K562 (cell line): ENCODE measurements around the gene MARK3. TPM values are rescaled to one million over a fixed set of nuclear protein-coding genes. Genes with fewer than 3 reads are reported as not detected.

ENCODE experiments used
- OTX1 ChIP-seq: fragments of 450-650 bp; formaldehyde crosslinking; IDR thresholded peaks from 2 replicates; pipeline ENCODE4 v1.4.0; 2022; ENCODE audit warnings: mild to moderate bottlenecking
- polyA plus RNA-seq, 8 experiments: library from polyadenylated mRNA; depleted of rRNA in 4 of 8; stranded (reverse) in 5 of 8; unstranded in 3 of 8; fragments of >200 nt; fragmentation: Nextera tagmentation in 2 of 8; fragmentation: Illumina TruSeq in 1 of 8; extraction: Ambion mirVana in 2 of 8; extraction: Trizol in 1 of 8; gene quantifications; 2 replicates each; pipeline versions ENCODE4 v1.2.1 to v1.2.3, GENCODE V29; 2011 to 2014; ENCODE audit warnings: inconsistent platforms in 1 of 8, missing spikeins in 1 of 8
- total RNA-seq, 7 experiments: library from RNA; depleted of rRNA in 6 of 7; stranded (reverse); fragments of >200 nt in 6 of 7; fragmentation: Illumina TruSeq in 2 of 7; extraction: Trizol in 2 of 7; gene quantifications; 2 replicates each; pipeline versions ENCODE4 v1.2.1 to v1.2.3, GENCODE V29; 2011 to 2021; ENCODE audit warnings: low replicate concordance in 1 of 7
- TF ChIP-seq, protein P1 (sequence below), 2 experiments: fragments of 450-650 bp in 1 of 2; sonication (generic) in 1 of 2; formaldehyde crosslinking; conservative IDR thresholded peaks; 2 replicates each; pipeline versions ENCODE4 v1.4.0 to v1.8.1; 2020 to 2022; ENCODE audit warnings: mild to moderate bottlenecking in 1 of 2, missing genetic modification reagents in 1 of 2
- TF ChIP-seq, protein P2 (sequence below): fragments of 250-450 bp; sonication (Bioruptor Pico); IDR thresholded peaks from 2 replicates; pipeline ENCODE4 v1.5.0; 2020; ENCODE audit warnings: mild to moderate bottlenecking, borderline replicate concordance
- TF ChIP-seq, protein P3 (sequence below): fragments of 450-650 bp; IDR thresholded peaks from 2 replicates; pipeline ENCODE4 v1.6.1; 2017; ENCODE audit warnings: antibody characterized with exemption, mild to moderate bottlenecking

MARK3 gene
- total and polyA plus RNA-seq, 9 of the 15 experiments (the other 6 are each of a cell fraction or from before 2014, with no cell fraction given): 10.1 to 68.7 (median 56.3) TPM

- TF ChIP-seq, protein P1, sequence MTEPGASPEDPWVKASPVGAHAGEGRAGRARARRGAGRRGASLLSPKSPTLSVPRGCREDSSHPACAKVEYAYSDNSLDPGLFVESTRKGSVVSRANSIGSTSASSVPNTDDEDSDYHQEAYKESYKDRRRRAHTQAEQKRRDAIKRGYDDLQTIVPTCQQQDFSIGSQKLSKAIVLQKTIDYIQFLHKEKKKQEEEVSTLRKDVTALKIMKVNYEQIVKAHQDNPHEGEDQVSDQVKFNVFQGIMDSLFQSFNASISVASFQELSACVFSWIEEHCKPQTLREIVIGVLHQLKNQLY (CRISPR knock-in tag; conservative IDR thresholded peaks at IDR 0.05): no peak
- TF ChIP-seq, protein P2, sequence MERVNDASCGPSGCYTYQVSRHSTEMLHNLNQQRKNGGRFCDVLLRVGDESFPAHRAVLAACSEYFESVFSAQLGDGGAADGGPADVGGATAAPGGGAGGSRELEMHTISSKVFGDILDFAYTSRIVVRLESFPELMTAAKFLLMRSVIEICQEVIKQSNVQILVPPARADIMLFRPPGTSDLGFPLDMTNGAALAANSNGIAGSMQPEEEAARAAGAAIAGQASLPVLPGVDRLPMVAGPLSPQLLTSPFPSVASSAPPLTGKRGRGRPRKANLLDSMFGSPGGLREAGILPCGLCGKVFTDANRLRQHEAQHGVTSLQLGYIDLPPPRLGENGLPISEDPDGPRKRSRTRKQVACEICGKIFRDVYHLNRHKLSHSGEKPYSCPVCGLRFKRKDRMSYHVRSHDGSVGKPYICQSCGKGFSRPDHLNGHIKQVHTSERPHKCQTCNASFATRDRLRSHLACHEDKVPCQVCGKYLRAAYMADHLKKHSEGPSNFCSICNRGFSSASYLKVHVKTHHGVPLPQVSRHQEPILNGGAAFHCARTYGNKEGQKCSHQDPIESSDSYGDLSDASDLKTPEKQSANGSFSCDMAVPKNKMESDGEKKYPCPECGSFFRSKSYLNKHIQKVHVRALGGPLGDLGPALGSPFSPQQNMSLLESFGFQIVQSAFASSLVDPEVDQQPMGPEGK (CRISPR knock-in tag): no peak
- TF ChIP-seq, protein P3, sequence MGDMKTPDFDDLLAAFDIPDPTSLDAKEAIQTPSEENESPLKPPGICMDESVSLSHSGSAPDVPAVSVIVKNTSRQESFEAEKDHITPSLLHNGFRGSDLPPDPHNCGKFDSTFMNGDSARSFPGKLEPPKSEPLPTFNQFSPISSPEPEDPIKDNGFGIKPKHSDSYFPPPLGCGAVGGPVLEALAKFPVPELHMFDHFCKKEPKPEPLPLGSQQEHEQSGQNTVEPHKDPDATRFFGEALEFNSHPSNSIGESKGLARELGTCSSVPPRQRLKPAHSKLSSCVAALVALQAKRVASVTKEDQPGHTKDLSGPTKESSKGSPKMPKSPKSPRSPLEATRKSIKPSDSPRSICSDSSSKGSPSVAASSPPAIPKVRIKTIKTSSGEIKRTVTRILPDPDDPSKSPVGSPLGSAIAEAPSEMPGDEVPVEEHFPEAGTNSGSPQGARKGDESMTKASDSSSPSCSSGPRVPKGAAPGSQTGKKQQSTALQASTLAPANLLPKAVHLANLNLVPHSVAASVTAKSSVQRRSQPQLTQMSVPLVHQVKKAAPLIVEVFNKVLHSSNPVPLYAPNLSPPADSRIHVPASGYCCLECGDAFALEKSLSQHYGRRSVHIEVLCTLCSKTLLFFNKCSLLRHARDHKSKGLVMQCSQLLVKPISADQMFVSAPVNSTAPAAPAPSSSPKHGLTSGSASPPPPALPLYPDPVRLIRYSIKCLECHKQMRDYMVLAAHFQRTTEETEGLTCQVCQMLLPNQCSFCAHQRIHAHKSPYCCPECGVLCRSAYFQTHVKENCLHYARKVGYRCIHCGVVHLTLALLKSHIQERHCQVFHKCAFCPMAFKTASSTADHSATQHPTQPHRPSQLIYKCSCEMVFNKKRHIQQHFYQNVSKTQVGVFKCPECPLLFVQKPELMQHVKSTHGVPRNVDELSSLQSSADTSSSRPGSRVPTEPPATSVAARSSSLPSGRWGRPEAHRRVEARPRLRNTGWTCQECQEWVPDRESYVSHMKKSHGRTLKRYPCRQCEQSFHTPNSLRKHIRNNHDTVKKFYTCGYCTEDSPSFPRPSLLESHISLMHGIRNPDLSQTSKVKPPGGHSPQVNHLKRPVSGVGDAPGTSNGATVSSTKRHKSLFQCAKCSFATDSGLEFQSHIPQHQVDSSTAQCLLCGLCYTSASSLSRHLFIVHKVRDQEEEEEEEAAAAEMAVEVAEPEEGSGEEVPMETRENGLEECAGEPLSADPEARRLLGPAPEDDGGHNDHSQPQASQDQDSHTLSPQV: no peak
- no peak for TF ChIP-seq OTX1 (CRISPR knock-in tag)
Measured at GRCh38 chr14:103499709-103500108, 114.5 kb downstream of the MARK3 start (continued).
